ENCODE measurements around the gene LRP1. TPM values are rescaled to one million over a fixed set of nuclear protein-coding genes. Genes with fewer than 3 reads are reported as not detected.
A peak's percentile ranks its signal among the peaks of the same experiment; 100 is the strongest.

LRP1 gene
- total RNA-seq, 1 donor from 2014 or later = 760 TPM

DNA sequence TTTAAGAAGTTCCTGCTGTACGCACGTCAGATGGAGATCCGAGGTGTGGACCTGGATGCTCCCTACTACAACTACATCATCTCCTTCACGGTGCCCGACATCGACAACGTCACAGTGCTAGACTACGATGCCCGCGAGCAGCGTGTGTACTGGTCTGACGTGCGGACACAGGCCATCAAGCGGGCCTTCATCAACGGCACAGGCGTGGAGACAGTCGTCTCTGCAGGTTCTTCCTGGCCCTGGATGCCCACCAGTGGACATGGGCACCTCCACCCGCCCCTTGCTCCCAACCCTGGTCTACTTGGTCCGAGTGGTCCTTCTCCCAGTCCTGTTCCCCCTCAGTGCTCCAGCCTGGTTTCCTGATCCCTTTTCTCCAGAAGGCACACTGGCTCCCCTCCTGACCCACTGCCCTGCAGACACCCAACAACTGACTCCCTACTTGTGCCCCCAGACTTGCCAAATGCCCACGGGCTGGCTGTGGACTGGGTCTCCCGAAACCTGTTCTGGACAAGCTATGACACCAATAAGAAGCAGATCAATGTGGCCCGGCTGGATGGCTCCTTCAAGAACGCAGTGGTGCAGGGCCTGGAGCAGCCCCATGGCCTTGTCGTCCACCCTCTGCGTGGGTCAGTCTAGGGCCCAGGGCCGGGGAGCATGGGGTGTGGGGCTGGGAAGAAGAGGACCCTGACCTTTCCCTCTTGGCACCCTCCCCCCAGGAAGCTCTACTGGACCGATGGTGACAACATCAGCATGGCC is 51.2 kb downstream of the LRP1 start:
- no peak for DNase-seq (ENCODE audit: low spot score)
- no peak for ATAC-seq
- intact Hi-C loops (cut with DNase I) = loop anchor here (5.0 kb wide), 2 partner anchors 47 to 112 kb away; no protein-coding TSS in a partner anchor

DNA sequence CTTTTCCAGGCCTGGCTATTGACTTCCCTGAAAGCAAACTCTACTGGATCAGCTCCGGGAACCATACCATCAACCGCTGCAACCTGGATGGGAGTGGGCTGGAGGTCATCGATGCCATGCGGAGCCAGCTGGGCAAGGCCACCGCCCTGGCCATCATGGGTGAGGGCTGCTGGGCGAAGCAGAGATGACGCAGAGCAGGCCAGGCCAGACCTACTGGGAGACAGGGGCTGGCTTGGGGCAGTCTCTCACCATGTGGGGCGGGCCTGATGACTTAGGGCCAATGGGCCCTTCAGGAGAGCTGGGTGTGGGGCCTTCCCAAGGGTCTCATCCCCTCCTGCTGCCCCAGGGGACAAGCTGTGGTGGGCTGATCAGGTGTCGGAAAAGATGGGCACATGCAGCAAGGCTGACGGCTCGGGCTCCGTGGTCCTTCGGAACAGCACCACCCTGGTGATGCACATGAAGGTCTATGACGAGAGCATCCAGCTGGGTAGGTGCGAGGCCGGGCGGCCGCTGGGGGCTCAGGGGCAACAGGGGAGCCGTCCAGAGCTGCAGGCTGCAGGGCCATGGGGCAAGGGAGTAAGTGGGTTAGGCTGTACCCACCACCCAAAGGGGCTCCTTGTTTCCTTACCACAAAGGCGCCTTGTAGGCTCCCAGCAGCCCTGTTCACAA is 52.2 kb downstream of the LRP1 start:
- DNase-seq (ENCODE audit: low spot score) (no peak), ATAC-seq (no peak)
- intact Hi-C loops (cut with DNase I) = loop anchor here (5.0 kb wide), 1 partner anchor 113 kb away; no protein-coding TSS in a partner anchor

DNA sequence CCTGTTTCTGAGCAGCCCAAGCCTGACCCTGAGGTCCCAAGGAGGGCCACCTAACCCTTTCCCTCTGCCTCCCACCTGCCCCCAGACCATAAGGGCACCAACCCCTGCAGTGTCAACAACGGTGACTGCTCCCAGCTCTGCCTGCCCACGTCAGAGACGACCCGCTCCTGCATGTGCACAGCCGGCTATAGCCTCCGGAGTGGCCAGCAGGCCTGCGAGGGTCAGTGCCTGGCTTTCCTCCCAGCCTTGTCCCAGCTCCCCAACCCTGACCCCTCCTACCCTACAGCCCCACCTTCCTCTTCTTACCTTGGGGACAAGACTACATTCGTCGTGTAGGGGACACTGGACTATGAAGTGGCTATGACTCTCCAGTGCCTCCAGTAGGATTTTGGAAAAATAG is 52.8 kb downstream of the LRP1 start:
- intact Hi-C loops (cut with DNase I) = loop anchor here (5.0 kb wide), 1 partner anchor 114 kb away; no protein-coding TSS in a partner anchor
- ATAC-seq (no peak), DNase-seq (ENCODE audit: low spot score) (no peak)

DNA sequence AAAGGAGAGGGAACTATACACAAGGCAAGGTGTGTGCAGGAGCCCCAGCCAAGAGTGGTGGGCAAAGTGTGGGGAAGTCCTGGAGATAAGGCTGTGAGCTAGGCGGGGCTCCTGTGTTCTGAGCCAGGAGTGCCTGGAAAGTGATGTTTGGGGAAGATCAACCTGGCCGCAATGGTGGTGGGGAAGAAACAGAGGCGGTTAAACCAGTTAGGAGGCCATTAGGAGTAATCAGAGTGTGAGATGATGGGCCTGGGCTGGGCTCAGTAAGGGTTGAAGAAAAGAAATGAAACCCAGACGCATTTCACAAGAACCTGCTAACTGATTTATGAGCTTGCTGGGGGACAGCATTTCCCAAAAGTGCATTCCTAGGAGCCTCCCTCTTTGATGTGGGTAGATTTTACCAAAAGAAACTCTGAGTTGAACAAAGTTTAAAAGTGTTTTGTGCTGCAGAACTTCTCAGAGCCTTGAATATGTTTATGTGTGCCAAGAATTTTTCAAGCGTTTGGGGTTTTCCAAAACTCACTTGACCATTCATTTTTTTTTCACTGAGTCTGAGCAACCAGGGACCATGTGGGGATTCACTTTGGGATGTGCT is 53.4 kb downstream of the LRP1 start:
- no peak for DNase-seq (ENCODE audit: low spot score)
- intact Hi-C loops (cut with DNase I) = loop anchor here (5.0 kb wide), 1 partner anchor 114 kb away; no protein-coding TSS in a partner anchor
- peak; percentile 27 for ATAC-seq

DNA sequence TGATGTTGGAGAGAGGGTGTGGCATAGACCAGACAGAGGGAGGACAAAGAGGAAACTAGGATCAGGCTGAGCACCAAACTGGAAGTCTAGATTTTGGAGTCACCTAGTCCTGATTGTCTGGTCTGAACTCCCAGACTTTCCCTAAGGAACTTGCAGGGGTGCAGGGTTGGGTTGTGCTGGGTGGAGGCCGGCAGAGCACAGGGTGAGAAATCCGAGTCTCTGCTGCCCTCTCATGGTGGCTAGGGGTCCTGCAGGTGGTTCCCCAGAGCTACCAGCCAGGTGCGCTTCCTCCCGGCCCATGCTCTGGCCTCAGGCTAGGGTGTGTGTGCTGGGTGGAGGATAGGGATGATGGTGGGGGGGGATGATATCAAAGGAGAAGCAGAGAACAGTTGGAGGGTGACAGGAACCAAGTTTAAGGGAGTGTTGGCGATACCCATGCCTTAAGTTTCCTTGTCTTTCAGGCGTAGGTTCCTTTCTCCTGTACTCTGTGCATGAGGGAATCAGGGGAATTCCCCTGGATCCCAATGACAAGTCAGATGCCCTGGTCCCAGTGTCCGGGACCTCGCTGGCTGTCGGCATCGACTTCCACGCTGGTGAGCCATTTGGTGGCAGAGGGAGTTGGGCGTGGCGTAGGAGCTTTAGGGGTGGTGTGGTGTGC is 54.8 kb downstream of the LRP1 start:
- DNase-seq (ENCODE audit: low spot score) (peak; percentile 87), ATAC-seq (peak; percentile 77)
- intact Hi-C loops (cut with DNase I) = loop anchor here (5.0 kb wide), 1 partner anchor 116 kb away; no protein-coding TSS in a partner anchor

DNA sequence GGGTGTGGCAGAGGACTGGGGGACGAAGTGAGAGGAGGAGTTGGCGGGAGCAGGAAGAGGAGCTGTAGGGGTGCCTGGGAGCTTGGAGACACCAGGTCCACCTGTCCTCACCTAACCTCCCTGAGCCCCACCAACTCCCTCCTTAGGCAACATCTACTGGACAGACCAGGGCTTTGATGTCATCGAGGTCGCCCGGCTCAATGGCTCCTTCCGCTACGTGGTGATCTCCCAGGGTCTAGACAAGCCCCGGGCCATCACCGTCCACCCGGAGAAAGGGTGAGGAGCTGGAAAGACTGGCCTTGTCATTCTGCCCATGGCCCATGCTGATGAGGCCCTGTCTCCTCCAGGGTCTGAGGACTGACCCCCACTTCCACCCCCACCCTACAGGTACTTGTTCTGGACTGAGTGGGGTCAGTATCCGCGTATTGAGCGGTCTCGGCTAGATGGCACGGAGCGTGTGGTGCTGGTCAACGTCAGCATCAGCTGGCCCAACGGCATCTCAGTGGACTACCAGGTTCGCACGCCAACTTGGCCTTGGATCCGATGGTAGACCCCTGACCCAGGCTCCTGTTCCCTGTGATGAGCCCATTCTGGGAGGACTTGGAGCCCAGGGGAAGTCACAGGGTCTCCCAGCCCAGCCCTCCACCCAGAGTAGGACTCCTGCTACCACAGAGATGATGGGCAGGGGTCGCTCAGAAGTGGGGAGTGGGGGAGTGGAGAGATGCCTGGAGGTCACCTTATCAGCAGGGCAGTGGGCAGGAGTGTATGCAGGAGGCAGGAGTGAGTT is 55.8 kb downstream of the LRP1 start:
- no peak for ATAC-seq
- no peak for DNase-seq (ENCODE audit: low spot score)
- intact Hi-C loops (cut with DNase I) = loop anchor here (5.0 kb wide), 1 partner anchor 117 kb away; no protein-coding TSS in a partner anchor

DNA sequence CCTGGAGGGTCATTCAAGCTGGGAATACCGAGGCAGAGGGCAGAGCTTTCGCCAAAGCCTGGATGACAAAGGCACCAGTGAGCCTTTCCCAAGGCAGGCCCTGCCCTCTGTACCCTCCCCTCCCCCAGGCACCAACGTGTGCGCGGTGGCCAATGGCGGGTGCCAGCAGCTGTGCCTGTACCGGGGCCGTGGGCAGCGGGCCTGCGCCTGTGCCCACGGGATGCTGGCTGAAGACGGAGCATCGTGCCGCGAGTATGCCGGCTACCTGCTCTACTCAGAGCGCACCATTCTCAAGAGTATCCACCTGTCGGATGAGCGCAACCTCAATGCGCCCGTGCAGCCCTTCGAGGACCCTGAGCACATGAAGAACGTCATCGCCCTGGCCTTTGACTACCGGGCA is 57.1 kb downstream of the LRP1 start:
- DNase-seq (ENCODE audit: low spot score) (no peak), ATAC-seq (no peak)
- intact Hi-C loops (cut with DNase I) = no loop called here

DNA sequence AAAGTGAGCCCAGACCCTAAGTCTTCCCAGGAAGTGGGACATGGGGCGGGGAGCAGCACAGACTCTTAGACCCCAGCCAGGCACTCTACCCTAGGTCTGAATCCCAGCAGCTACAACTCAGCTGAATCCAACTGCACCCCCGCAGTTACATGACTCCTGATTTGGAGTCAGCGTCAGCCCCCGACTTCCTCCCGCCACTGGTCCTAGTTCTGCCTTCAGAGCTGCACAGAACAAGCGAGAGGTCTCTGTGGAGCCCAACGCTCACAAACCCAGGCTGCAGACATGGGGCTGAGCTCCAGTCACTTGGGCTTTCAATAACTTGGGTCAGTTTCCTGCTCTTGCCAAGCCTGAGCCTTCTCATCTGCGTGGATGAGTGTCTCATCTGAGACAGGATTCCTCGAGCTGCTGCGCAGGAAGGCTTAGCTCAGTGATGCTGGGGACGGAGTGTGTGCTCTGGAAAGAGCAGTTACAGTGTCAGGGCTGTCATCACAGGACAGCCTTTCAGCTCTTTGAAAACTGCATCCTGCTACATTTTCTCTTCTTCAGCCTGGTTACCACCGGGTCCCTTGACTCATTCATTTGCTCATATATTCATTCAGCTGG is 57.7 kb downstream of the LRP1 start:
- intact Hi-C loops (cut with DNase I) = no loop called here
- DNase-seq (ENCODE audit: low spot score) (no peak), ATAC-seq (no peak)

DNA sequence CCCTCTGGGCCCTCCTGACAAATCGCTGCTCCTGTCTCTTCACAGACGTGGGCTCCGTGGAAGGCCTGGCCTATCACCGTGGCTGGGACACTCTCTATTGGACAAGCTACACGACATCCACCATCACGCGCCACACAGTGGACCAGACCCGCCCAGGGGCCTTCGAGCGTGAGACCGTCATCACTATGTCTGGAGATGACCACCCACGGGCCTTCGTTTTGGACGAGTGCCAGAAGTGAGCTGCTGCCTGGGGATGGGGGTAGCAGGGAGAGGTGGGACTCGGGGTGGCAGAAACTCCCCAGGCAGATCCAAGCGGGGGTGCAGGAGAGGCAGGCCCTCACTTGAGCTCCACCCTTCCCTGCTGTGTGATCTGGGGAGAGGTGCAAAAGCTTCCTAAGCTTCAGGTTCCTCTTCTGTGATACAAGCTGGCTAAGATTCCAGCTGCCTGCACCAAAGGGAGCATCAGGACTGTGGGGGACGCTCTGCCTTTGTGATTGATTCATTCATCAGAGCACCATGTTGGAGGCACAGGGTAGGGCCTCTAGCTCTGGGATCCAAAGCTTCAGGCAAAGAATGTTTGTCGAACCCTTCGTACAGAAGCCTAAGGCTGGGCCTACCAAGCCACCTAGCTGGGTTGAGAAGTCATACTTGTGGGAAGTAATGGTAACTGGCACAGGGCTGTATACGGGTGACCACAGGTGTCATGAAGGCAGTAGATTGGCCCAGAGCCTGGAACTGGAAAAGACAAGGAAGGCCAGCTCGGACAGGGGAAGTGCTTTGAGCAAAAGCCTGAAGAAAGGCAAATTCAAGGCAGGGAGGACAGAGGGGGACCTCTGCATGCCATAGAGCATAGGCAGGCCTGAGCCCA is 59.2 kb downstream of the LRP1 start:
- DNase-seq (ENCODE audit: low spot score) = no peak
- intact Hi-C loops (cut with DNase I) = no loop called here
- no peak for ATAC-seq

DNA sequence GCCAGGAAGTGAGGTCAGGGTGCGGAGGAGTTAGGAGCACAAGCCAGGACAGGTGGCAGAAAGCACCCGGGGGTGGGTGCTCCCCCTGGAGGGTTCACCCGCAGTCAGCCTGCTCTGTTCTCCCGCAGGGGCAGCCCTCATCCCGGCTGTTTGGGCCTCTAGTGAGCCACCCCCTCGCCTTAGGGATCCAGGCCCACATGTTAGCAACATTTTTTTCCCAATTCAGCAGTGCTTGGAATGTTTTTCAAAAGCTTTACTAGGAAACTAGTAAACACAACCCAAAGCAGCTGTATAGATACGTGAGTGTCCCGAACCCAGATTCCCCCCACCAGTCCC is 59.8 kb downstream of the LRP1 start:
- no peak for ATAC-seq
- intact Hi-C loops (cut with DNase I) = no loop called here
- no peak for DNase-seq (ENCODE audit: low spot score)

DNA sequence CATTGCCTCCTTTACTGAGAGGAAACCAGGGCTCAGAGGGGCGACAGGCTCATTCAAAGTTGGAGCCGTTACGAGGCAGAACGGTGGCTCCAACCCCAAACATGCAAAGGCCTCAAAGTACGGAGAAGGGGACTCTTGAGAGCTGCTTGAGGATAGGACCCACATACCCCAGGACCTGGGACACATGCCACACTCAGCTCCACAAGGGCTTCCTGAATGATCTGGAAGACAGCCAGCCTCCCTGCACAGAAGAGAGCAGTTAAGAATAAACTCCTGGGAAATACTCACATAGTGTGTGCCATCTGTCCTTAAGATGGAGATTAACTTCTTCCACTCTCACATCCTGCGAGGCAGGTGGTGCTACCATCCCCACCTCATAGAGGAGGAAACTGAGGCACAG is 61.8 kb downstream of the LRP1 start:
- ATAC-seq = peak; percentile 16
- DNase-seq (ENCODE audit: low spot score) = no peak

DNA sequence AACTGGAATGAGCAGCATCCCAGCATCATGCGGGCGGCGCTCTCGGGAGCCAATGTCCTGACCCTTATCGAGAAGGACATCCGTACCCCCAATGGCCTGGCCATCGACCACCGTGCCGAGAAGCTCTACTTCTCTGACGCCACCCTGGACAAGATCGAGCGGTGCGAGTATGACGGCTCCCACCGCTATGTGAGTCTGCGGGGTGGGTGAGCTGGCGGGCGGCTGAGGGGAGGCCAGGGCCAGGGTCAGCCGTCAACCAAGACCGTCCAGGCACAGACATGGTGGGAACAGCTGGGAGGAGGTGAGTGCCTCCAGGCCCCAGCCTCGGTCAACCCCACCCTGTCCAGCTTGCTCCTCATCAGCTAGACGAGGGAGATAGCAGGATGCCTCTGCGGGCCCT is 62.5 kb downstream of the LRP1 start:
- DNase-seq (ENCODE audit: low spot score) = no peak
- ATAC-seq = no peak
- intact Hi-C loops (cut with DNase I) = no loop called here

More for the DNA sequence above, 61.8 kb downstream of the LRP1 start:
- intact Hi-C loops (cut with DNase I) = no loop called here

DNA sequence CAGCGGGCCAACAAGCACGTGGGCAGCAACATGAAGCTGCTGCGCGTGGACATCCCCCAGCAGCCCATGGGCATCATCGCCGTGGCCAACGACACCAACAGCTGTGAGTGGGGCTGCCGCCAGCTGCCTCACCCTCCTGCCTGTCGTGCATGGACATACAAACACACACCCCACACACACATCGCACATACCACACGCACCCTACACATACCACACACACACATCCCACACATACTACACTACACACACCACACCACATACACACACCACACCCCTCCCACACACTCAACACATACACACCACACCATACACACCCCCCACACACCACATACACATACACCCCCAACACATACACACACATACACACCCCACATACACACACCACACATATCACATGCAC is 63.1 kb downstream of the LRP1 start:
- DNase-seq (ENCODE audit: low spot score) = no peak
- ATAC-seq = no peak
- intact Hi-C loops (cut with DNase I) = no loop called here

DNA sequence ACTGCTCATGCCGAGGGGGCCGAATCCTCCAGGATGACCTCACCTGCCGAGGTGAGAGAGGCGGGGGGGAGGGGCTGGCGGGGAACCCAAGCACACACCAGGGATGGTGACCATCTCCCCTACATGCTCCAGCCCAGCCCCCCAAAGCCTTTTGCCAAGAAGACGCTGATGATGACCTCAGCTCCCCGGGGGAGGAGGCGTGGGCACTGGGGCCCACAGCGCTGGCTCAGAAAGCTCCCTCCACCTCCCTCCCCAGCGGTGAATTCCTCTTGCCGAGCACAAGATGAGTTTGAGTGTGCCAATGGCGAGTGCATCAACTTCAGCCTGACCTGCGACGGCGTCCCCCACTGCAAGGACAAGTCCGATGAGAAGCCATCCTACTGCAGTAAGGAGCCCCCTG is 64.6 kb downstream of the LRP1 start:
- no peak for ATAC-seq
- DNase-seq (ENCODE audit: low spot score) = no peak
- intact Hi-C loops (cut with DNase I) = no loop called here

DNA sequence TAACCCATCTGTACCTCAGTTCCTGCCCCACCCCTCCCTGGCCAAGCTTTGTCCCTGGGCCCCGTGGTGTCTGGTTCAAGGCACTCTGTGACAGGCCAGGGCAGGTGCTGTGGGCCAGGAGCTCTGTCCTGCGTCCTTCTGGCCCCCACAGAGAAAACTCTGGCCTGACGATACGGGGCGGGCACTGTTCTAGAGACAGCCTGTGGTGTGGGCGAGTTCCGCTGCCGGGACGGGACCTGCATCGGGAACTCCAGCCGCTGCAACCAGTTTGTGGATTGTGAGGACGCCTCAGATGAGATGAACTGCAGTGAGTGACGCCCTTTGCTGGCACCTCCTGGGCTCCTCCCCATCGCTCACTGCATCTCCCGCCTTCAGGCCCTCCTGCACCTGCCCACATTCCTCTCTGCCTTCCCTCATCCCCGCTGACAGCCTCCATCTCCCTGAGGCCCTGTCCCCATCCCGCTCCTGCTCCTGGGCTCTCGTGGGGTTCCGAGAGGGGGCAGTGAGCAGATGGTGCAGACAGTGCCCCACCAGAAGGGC is 65.5 kb downstream of the LRP1 start:
- intact Hi-C loops (cut with DNase I) = no loop called here
- no peak for DNase-seq (ENCODE audit: low spot score)
- no peak for ATAC-seq

DNA sequence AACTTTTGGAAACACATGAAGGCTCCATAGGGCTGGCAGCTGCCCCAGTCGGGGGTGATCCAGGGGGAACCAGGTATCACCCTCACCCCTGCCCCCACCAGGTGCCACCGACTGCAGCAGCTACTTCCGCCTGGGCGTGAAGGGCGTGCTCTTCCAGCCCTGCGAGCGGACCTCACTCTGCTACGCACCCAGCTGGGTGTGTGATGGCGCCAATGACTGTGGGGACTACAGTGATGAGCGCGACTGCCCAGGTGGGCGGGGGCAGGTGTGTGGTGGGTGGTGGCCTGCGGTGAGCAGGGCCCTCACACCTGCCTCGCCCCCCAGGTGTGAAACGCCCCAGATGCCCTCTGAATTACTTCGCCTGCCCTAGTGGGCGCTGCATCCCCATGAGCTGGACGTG is 66.0 kb downstream of the LRP1 start:
- DNase-seq (ENCODE audit: low spot score) (no peak), ATAC-seq (no peak)
- intact Hi-C loops (cut with DNase I) = no loop called here

DNA sequence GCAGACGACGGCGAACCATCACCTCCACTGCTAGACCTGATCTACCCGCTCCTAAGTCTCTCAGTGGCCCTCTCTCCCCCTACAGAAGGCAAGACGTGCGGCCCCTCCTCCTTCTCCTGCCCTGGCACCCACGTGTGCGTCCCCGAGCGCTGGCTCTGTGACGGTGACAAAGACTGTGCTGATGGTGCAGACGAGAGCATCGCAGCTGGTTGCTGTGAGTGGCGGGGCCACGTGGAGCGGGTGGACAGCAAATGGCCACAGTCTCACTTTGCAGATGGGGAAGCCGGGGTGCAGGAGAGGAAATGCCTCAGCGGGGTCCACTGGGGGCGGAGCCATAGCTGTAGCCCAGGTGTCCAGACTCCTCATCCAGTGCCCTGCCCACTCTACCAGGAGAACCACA is 66.9 kb downstream of the LRP1 start:
- intact Hi-C loops (cut with DNase I) = no loop called here
- ATAC-seq (no peak), DNase-seq (ENCODE audit: low spot score) (no peak)

Measured in sciatic nerve (tissue), 2 donors.